ENCODE data around the gene SIRPB2. TPM values are rescaled to one million over a fixed set of nuclear protein-coding genes. Genes with fewer than 3 reads are reported as not detected.
"Not testable (repeated sequence)": the region's sequence is repeated elsewhere in the genome, so short reads cannot be mapped to it uniquely, and the experiment has no call there.

SIRPB2 gene
- total RNA-seq, 1 donor from 2014 or later = 4.0 TPM

- ATAC-seq (no peak), DNase-seq (ENCODE audit: missing footprints) (no peak)
- intact Hi-C loops (cut with DNase I) = no loop called here
Observed at GRCh38 chr20:1505361-1505760, 14.1 kb upstream of the SIRPB2 start.

- DNase-seq (ENCODE audit: missing footprints) (peak; percentile 82), ATAC-seq (peak; percentile 84)
- intact Hi-C loops (cut with DNase I) = no loop called here
Observed at GRCh38 chr20:1503564-1504227, 12.5 kb upstream of the SIRPB2 start.

GRCh38 chr20:1500496-1500895 lies 9.3 kb upstream of the SIRPB2 start:
- no peak for ATAC-seq
- intact Hi-C loops (cut with DNase I) = no loop called here

GRCh38 chr20:1499528-1500420 lies 8.6 kb upstream of the SIRPB2 start:
- ATAC-seq (no peak), DNase-seq (ENCODE audit: missing footprints) (no peak)
- intact Hi-C loops (cut with DNase I) = no loop called here

More at GRCh38 chr20:1500496-1500895, 9.3 kb upstream of the SIRPB2 start:
- no peak for DNase-seq (ENCODE audit: missing footprints)

- ATAC-seq; DNase-seq (ENCODE audit: missing footprints); intact Hi-C loops (cut with DNase I): not testable (repeated sequence)
Observed at GRCh38 chr20:1497371-1497770, 6.2 kb upstream of the SIRPB2 start.

GRCh38 chr20:1496930-1497329 lies 5.7 kb upstream of the SIRPB2 start:
- intact Hi-C loops (cut with DNase I) = no loop called here
- ATAC-seq (no peak), DNase-seq (ENCODE audit: missing footprints) (no peak)

GRCh38 chr20:1494436-1494835 lies 3.2 kb upstream of the SIRPB2 start:
- no peak for DNase-seq (ENCODE audit: missing footprints)
- ATAC-seq = no peak
- intact Hi-C loops (cut with DNase I) = no loop called here

- DNase-seq (ENCODE audit: missing footprints) (no peak), ATAC-seq (no peak)
- intact Hi-C loops (cut with DNase I) = no loop called here
Observed at GRCh38 chr20:1493536-1493935, 2.3 kb upstream of the SIRPB2 start.

- peak; percentile 12 for ATAC-seq
- DNase-seq (ENCODE audit: missing footprints) = no peak
- intact Hi-C loops (cut with DNase I) = no loop called here
Observed at GRCh38 chr20:1491860-1492642, 831 bp upstream of the SIRPB2 start.

GRCh38 chr20:1490643-1491195 lies 501 bp downstream of the SIRPB2 start:
- ATAC-seq (no peak), DNase-seq (ENCODE audit: missing footprints) (peak; percentile 57)
- intact Hi-C loops (cut with DNase I) = no loop called here

GRCh38 chr20:1489764-1490436 lies 1.3 kb downstream of the SIRPB2 start:
- DNase-seq (ENCODE audit: missing footprints) (peak; percentile 40), ATAC-seq (peak; percentile 61)
- intact Hi-C loops (cut with DNase I) = no loop called here

- ATAC-seq (no peak), DNase-seq (ENCODE audit: missing footprints) (no peak)
- intact Hi-C loops (cut with DNase I) = no loop called here
Observed at GRCh38 chr20:1489325-1489724, 1.9 kb downstream of the SIRPB2 start.

- intact Hi-C loops (cut with DNase I) = no loop called here
- ATAC-seq = no peak
Observed at GRCh38 chr20:1486566-1486965, 4.7 kb downstream of the SIRPB2 start.

GRCh38 chr20:1484438-1485116 lies 6.6 kb downstream of the SIRPB2 start:
- no peak for DNase-seq (ENCODE audit: missing footprints)
- no peak for ATAC-seq
- intact Hi-C loops (cut with DNase I) = no loop called here

More at GRCh38 chr20:1486566-1486965, 4.7 kb downstream of the SIRPB2 start:
- DNase-seq (ENCODE audit: missing footprints) = no peak

- intact Hi-C loops (cut with DNase I) = no loop called here
- ATAC-seq = no peak
- DNase-seq (ENCODE audit: missing footprints) = no peak
Observed at GRCh38 chr20:1479831-1480595, 11.2 kb downstream of the SIRPB2 start.

GRCh38 chr20:1478566-1478965 lies 12.7 kb downstream of the SIRPB2 start:
- intact Hi-C loops (cut with DNase I) = no loop called here
- no peak for DNase-seq (ENCODE audit: missing footprints)
- ATAC-seq = no peak

GRCh38 chr20:1477896-1478490 lies 13.2 kb downstream of the SIRPB2 start:
- no peak for ATAC-seq
- no peak for DNase-seq (ENCODE audit: missing footprints)
- intact Hi-C loops (cut with DNase I) = no loop called here
